ENCODE results near the gene UTRN.

Gene UTRN

DNA sequence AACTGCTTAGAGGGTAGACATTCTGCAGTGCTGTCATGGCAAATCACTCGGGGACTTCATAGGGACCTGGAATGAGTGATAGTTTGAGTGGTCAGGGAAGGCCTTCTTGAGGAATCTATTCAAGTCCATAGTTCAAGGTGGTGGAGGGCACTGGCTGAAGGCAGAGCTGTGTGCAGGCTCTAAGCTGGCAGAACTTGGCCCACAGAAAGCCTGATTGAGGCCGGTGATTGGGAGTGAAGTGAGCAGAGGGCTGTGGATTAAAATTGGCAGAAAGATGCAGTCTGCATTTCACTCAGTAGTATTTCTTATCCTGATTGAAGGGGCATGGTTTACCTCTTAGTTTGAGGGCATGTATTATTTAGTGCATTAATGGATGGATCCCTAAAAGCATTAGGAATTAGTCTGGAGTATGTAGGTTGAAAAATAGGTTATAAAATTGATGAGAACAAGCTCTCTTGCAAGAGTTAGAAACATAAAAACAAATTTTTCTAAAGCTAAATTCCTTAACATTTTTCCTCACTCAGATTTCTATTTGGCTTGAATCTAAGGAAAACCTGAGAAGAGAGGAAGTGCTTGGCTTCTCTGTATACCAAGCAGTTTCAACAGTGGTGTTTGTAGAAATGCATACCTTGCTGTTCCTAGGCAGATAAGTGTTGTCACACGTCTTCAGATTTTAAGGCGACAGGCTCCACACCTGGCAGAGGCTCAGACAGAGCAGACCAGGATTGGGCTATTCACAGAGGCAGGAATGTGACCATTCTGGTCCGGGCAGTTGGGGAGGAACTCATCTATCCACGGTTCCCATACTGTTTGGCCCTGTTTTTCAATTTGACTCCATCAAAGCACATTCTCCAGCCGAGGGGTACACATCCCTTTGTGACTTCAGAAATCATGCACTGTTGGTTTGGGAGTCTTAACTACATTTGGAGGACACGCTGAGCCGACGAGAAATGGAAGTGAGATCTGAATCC, 45.2 kb downstream of the UTRN start:
- Histone ChIP-seq H3K23ac (ENCODE audit: low read length in 2 of 2) (no peak overlapping the region), H3K9ac (ENCODE audit: low read length) (no peak overlapping the region), H3K4me3 (ENCODE audit: insufficient read depth in 1 of 2, low read depth in 1 of 2, low read length in 2 of 2) (no peak overlapping the region), H2BK120ac (ENCODE audit: low read depth, low read length) (no peak overlapping the region), H4K8ac (ENCODE audit: low read length) (no peak overlapping the region), H3K79me1 (replicated peaks; ENCODE audit: low read length, poor library complexity, severe bottlenecking) (peaks cover 24% of the 10 kb centered on the region), H3K14ac (ENCODE audit: low read length in 2 of 2) (no peak overlapping the region), H2AFZ (ENCODE audit: low read depth, low read length) (peak overlapping the region; percentile 1), H2BK12ac (ENCODE audit: low read length in 2 of 2) (no peak overlapping the region), H2BK15ac (ENCODE audit: low read depth, poor library complexity, severe bottlenecking) (no peak overlapping the region), H3K36me3 (ENCODE audit: control insufficient read depth in 1 of 2, insufficient read depth in 2 of 2, low read depth in 1 of 2, low read length in 2 of 2) (peaks cover 2% of the 10 kb centered on the region in 2 experiments), H3K27me3 (ENCODE audit: control insufficient read depth in 1 of 2, insufficient read depth in 1 of 2, low read length in 2 of 2) (no peaks in the 10 kb centered on the region), H4K91ac (ENCODE audit: low read length) (no peak overlapping the region), H3K18ac (ENCODE audit: low read depth in 1 of 2, low read length in 2 of 2) (peak overlapping the region in 1 of 2 experiments; percentile 41), H3K27ac (ENCODE audit: low read length, poor library complexity, severe bottlenecking) (no peak overlapping the region), H3K9me3 (ENCODE audit: control insufficient read depth, low read length) (no peaks in the 10 kb centered on the region), H2BK5ac (ENCODE audit: low read depth, low read length, poor library complexity, severe bottlenecking) (no peak overlapping the region), H3K4me1 (ENCODE audit: control insufficient read depth, insufficient read depth, low read depth, low read length) (peaks cover 10% of the 10 kb centered on the region), H3K4me2 (ENCODE audit: low read length, poor library complexity, severe bottlenecking) (no peak overlapping the region), H3K4ac (ENCODE audit: low read depth in 1 of 2, low read length in 2 of 2) (no peak overlapping the region), H2AK5ac (ENCODE audit: low read length, severe bottlenecking) (peak overlapping the region; percentile 11)
- no peak for DNase-seq
- WGBS = 49% methylated on average over 10 of the region's 10 CpGs

DNA sequence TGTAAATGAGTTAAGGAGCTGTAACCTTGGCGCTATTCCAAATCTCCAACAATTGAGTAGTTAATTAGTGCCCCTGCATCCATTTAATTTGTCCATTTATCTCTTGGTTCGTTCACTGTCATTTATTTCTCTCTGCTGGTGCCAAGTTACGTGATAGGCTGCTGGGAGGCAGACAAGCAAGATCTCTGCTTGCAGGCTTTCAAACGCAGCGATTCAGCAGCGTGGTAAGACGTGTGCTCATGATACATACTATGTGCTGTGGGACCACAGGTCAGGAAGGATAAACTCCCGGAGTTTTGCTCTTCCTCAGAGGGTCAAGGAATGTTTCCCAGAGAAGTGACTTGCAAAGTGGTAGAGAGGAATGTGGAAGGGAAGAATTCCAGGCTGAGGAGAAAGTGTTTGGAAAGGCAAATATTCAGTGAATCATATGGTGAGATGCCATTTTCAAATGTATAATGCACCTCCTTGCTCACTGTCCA, 46.4 kb downstream of the UTRN start:
- Histone ChIP-seq H3K4me1 (ENCODE audit: control insufficient read depth, insufficient read depth, low read depth, low read length) (peaks cover 16% of the 10 kb centered on the region), H3K18ac (ENCODE audit: low read depth in 1 of 2, low read length in 2 of 2) (no peak overlapping the region), H3K4me3 (ENCODE audit: insufficient read depth in 1 of 2, low read depth in 1 of 2, low read length in 2 of 2) (no peak overlapping the region), H2BK12ac (ENCODE audit: low read length in 2 of 2) (no peak overlapping the region), H3K9me3 (ENCODE audit: control insufficient read depth, low read length) (no peaks in the 10 kb centered on the region), H3K4ac (ENCODE audit: low read depth in 1 of 2, low read length in 2 of 2) (no peak overlapping the region), H3K79me1 (replicated peaks; ENCODE audit: low read length, poor library complexity, severe bottlenecking) (peaks cover 29% of the 10 kb centered on the region), H2BK5ac (ENCODE audit: low read depth, low read length, poor library complexity, severe bottlenecking) (no peak overlapping the region), H2AK5ac (ENCODE audit: low read length, severe bottlenecking) (peak overlapping the region; percentile 1), H3K36me3 (ENCODE audit: control insufficient read depth in 1 of 2, insufficient read depth in 2 of 2, low read depth in 1 of 2, low read length in 2 of 2) (peaks cover 2 to 6% of the 10 kb centered on the region in 2 experiments), H2AFZ (ENCODE audit: low read depth, low read length) (no peak overlapping the region), H3K27me3 (ENCODE audit: control insufficient read depth in 1 of 2, insufficient read depth in 1 of 2, low read length in 2 of 2) (no peaks in the 10 kb centered on the region), H3K14ac (ENCODE audit: low read length in 2 of 2) (no peak overlapping the region), H3K23ac (ENCODE audit: low read length in 2 of 2) (no peak overlapping the region), H4K8ac (ENCODE audit: low read length) (no peak overlapping the region), H2BK120ac (ENCODE audit: low read depth, low read length) (no peak overlapping the region), H3K27ac (ENCODE audit: low read length, poor library complexity, severe bottlenecking) (peak overlapping the region; percentile 58), H3K9ac (ENCODE audit: low read length) (no peak overlapping the region), H4K91ac (ENCODE audit: low read length) (no peak overlapping the region), H3K4me2 (ENCODE audit: low read length, poor library complexity, severe bottlenecking) (peak overlapping the region; percentile 55), H2BK15ac (ENCODE audit: low read depth, poor library complexity, severe bottlenecking) (no peak overlapping the region)
- 75% methylated on average over 8 of the region's 8 CpGs for WGBS
- peak; percentile 67 for DNase-seq

DNA sequence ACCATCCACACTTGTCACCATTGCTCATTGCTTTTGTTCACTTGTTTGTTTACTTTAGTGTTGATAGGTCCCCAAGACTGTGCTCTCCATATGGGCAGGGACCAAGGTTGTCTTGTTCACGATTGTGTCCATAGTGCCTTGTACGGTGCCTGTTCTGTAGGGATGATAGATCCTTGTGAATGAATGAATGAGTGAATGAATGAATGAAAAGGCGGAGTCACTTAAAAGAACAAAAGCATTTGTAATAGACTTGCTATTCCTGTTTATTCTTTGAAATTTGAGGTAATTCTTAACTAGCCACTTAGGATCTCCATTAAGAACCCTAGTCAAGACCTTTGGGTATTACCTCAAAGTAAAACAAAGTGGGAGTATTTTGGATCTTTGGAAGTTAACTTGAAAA, 47.0 kb downstream of the UTRN start:
- H3K9ac ChIP-seq (ENCODE audit: low read length) = no peak overlapping the region
- H3K36me3 ChIP-seq (ENCODE audit: control insufficient read depth in 1 of 2, insufficient read depth in 2 of 2, low read depth in 1 of 2, low read length in 2 of 2) = peaks cover 2 to 6% of the 10 kb centered on the region in 2 experiments

DNA sequence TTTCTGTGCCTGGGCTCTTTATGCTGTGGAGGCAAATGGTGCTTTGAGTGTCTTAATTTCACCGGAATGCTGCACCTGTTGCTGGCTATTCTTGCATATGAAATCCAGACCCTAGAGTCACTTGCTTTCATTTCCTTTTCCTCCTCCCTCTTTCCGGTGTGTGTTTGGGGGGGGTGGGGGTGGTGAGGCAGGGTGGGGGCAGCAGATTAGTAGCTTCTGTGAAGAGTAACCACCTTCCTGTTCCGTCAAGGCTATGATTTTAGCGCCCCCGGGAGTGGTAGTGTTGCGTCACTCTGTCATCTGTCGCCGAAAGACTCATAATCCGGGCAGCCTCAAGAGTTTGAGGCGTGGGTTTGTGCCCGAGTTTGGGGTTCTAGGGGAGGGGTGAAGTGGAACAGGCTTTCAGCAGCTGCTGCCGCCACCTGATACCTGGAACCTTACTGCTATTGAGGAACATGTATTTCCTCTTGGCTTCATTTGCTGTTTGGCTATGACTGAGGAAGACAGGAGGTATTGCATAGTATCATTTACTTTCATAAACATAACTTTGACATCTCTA, 49.1 kb downstream of the UTRN start:
- no peak overlapping the region for H3K9ac ChIP-seq (ENCODE audit: low read length)
- no peak overlapping the region for H3K27ac ChIP-seq (ENCODE audit: low read length, poor library complexity, severe bottlenecking)
- no peak overlapping the region for H2BK12ac ChIP-seq (ENCODE audit: low read length in 2 of 2)
- H3K4me1 ChIP-seq (ENCODE audit: control insufficient read depth, insufficient read depth, low read depth, low read length) = peaks cover 19% of the 10 kb centered on the region
- no peak overlapping the region for H2BK15ac ChIP-seq (ENCODE audit: low read depth, poor library complexity, severe bottlenecking)
- H3K27me3 ChIP-seq (ENCODE audit: control insufficient read depth in 1 of 2, insufficient read depth in 1 of 2, low read length in 2 of 2) = no peaks in the 10 kb centered on the region
- H2AK5ac ChIP-seq (ENCODE audit: low read length, severe bottlenecking) = no peak overlapping the region
- no peak overlapping the region for H3K18ac ChIP-seq (ENCODE audit: low read depth in 1 of 2, low read length in 2 of 2)
- no peak overlapping the region for H3K14ac ChIP-seq (ENCODE audit: low read length in 2 of 2)
- peaks cover 2 to 6% of the 10 kb centered on the region in 2 experiments for H3K36me3 ChIP-seq (ENCODE audit: control insufficient read depth in 1 of 2, insufficient read depth in 2 of 2, low read depth in 1 of 2, low read length in 2 of 2)
- peaks cover 28% of the 10 kb centered on the region for H3K79me1 ChIP-seq (replicated peaks; ENCODE audit: low read length, poor library complexity, severe bottlenecking)
- H3K9me3 ChIP-seq (ENCODE audit: control insufficient read depth, low read length) = no peaks in the 10 kb centered on the region
- H3K4me3 ChIP-seq (ENCODE audit: insufficient read depth in 1 of 2, low read depth in 1 of 2, low read length in 2 of 2) = no peak overlapping the region
- no peak overlapping the region for H2BK5ac ChIP-seq (ENCODE audit: low read depth, low read length, poor library complexity, severe bottlenecking)
- H3K23ac ChIP-seq (ENCODE audit: low read length in 2 of 2) = no peak overlapping the region
- no peak overlapping the region for H2BK120ac ChIP-seq (ENCODE audit: low read depth, low read length)
- H4K91ac ChIP-seq (ENCODE audit: low read length) = no peak overlapping the region
- no peak overlapping the region for H3K4ac ChIP-seq (ENCODE audit: low read depth in 1 of 2, low read length in 2 of 2)
- no peak for DNase-seq
- no peak overlapping the region for H4K8ac ChIP-seq (ENCODE audit: low read length)
- H3K4me2 ChIP-seq (ENCODE audit: low read length, poor library complexity, severe bottlenecking) = no peak overlapping the region
- 85% methylated on average over 9 of the region's 12 CpGs for WGBS
- H2AFZ ChIP-seq (ENCODE audit: low read depth, low read length) = no peak overlapping the region

More for the DNA sequence above, 47.0 kb downstream of the UTRN start:
- Histone ChIP-seq H2BK12ac (ENCODE audit: low read length in 2 of 2) (no peak overlapping the region), H2BK120ac (ENCODE audit: low read depth, low read length) (no peak overlapping the region), H3K4me3 (ENCODE audit: insufficient read depth in 1 of 2, low read depth in 1 of 2, low read length in 2 of 2) (no peak overlapping the region), H3K18ac (ENCODE audit: low read depth in 1 of 2, low read length in 2 of 2) (no peak overlapping the region), H3K14ac (ENCODE audit: low read length in 2 of 2) (no peak overlapping the region), H2AK5ac (ENCODE audit: low read length, severe bottlenecking) (peak overlapping the region; percentile 1), H4K91ac (ENCODE audit: low read length) (no peak overlapping the region), H3K4me1 (ENCODE audit: control insufficient read depth, insufficient read depth, low read depth, low read length) (peaks cover 20% of the 10 kb centered on the region), H3K9me3 (ENCODE audit: control insufficient read depth, low read length) (no peaks in the 10 kb centered on the region), H3K4me2 (ENCODE audit: low read length, poor library complexity, severe bottlenecking) (no peak overlapping the region), H2BK15ac (ENCODE audit: low read depth, poor library complexity, severe bottlenecking) (no peak overlapping the region), H3K79me1 (replicated peaks; ENCODE audit: low read length, poor library complexity, severe bottlenecking) (peaks cover 27% of the 10 kb centered on the region), H2AFZ (ENCODE audit: low read depth, low read length) (no peak overlapping the region), H4K8ac (ENCODE audit: low read length) (no peak overlapping the region), H3K23ac (ENCODE audit: low read length in 2 of 2) (no peak overlapping the region), H3K4ac (ENCODE audit: low read depth in 1 of 2, low read length in 2 of 2) (no peak overlapping the region), H3K27me3 (ENCODE audit: control insufficient read depth in 1 of 2, insufficient read depth in 1 of 2, low read length in 2 of 2) (no peaks in the 10 kb centered on the region), H2BK5ac (ENCODE audit: low read depth, low read length, poor library complexity, severe bottlenecking) (no peak overlapping the region), H3K27ac (ENCODE audit: low read length, poor library complexity, severe bottlenecking) (peak overlapping the region; percentile 54)
- DNase-seq = no peak
- 98% methylated on average over 2 of the region's 3 CpGs for WGBS

Measured in mesenchymal stem cell (in vitro differentiated cells and primary cell).